GM21381 (cell line): ENCODE data around the gene SLC16A5.
"Not testable (repeated sequence)": the region's sequence is repeated elsewhere in the genome, so short reads cannot be mapped to it uniquely, and the experiment has no call there.

Experiments used
- ATAC-seq: cut with Tn5 transposase; IDR thresholded peaks from one replicate; pipeline ENCODE4 v1.9.1; 2021; ENCODE audit warnings: mild to moderate bottlenecking, moderate library complexity; ENCODE audit not compliant: unreplicated experiment

SLC16A5 gene

GRCh38 chr17:75109407-75110233, 21.9 kb downstream of the SLC16A5 start, which contains the start of gene ARMC7:
TSS of gene ARMC7 (plus strand) at chr17:75109969. CDS start at chr17:75110289, 320 bp downstream.
- ATAC-seq, result peak; percentile 74

GRCh38 chr17:75110234-75110937, 22.6 kb downstream of the SLC16A5 start:
- no peak for ATAC-seq

- ATAC-seq, result no peak
These were observed 24.1 kb downstream of the SLC16A5 start for GRCh38 chr17:75111777-75112335.

- peak; percentile 52 for ATAC-seq
These were observed 26.2 kb downstream of the SLC16A5 start for GRCh38 chr17:75113798-75114551.

GRCh38 chr17:75114552-75115314, 27.0 kb downstream of the SLC16A5 start:
- ATAC-seq, result no peak

GRCh38 chr17:75115555-75115954, 27.8 kb downstream of the SLC16A5 start:
- ATAC-seq, result no peak

GRCh38 chr17:75116737-75117136, 29.0 kb downstream of the SLC16A5 start:
- ATAC-seq, result no peak

GRCh38 chr17:75118307-75118706, 30.6 kb downstream of the SLC16A5 start:
- no peak for ATAC-seq

- ATAC-seq, result no peak
These were observed 36.5 kb downstream of the SLC16A5 start for GRCh38 chr17:75124041-75124818.

- no peak for ATAC-seq
These were observed 37.0 kb downstream of the SLC16A5 start for GRCh38 chr17:75124819-75125162.

- no peak for ATAC-seq
These were observed 38.2 kb downstream of the SLC16A5 start for GRCh38 chr17:75125984-75126383.

GRCh38 chr17:75126954-75127353, 39.2 kb downstream of the SLC16A5 start:
- ATAC-seq, result no peak

GRCh38 chr17:75127936-75128335, 40.2 kb downstream of the SLC16A5 start:
- not testable (repeated sequence) for ATAC-seq

GRCh38 chr17:75128694-75129505, 41.1 kb downstream of the SLC16A5 start:
- ATAC-seq, result no peak

GRCh38 chr17:75129576-75129975, 41.8 kb downstream of the SLC16A5 start:
- no peak for ATAC-seq

- no peak for ATAC-seq
These were observed 42.4 kb downstream of the SLC16A5 start for GRCh38 chr17:75130059-75130631.

- ATAC-seq, result no peak
These were observed 43.0 kb downstream of the SLC16A5 start for GRCh38 chr17:75130632-75131277.
